Testis (tissue), 3 donors: ENCODE data around the gene NTM. TPM values are rescaled to one million over a fixed set of nuclear protein-coding genes. Genes with fewer than 3 reads are reported as not detected.

Experiments used
- DNase-seq: peaks from one replicate; pipeline ENCODE4 v3.0.0-alpha.2; 2019
- H3K27ac ChIP-seq, 2 donors: fragments of 200-600 bp; sonication (generic); one replicate each; pipeline ENCODE4 v1.5.1; 2019
- H3K27me3 ChIP-seq: fragments of 200-600 bp; sonication (generic); one replicate; pipeline ENCODE4 v1.5.1; 2019
- H3K36me3 ChIP-seq: fragments of 200-600 bp; sonication (generic); one replicate; pipeline ENCODE4 v1.5.1; 2017; ENCODE audit warnings: low read depth; ENCODE audit errors: missing control alignments
- H3K4me1 ChIP-seq: fragments of 200-600 bp; sonication (generic); one replicate; pipeline ENCODE4 v1.5.1; 2019
- H3K4me3 ChIP-seq, 2 donors: fragments of 200-600 bp; sonication (generic); one replicate each; pipeline ENCODE4 v1.5.1; 2017 to 2019
- H3K9me3 ChIP-seq: fragments of 200-600 bp; sonication (generic); one replicate; pipeline ENCODE4 v1.5.1; 2017
- POLR2A ChIP-seq: fragments of 450-650 bp; IDR thresholded peaks from one replicate; pipeline ENCODE4 v1.6.1; 2017; ENCODE audit warnings: antibody characterized with exemption, mild to moderate bottlenecking, moderate library complexity
- WGBS, 2 donors: methylation state at CpG; one replicate each; pipeline ENCODE4 v1.1.5; 2018; 5-methylcytosine and 5-hydroxymethylcytosine counted together
- intact Hi-C: fragments of 100-400 bp; cut with DNase I; formaldehyde crosslinking; loops from one replicate; pipeline ENCODE4 v1.15.1; 2023; ENCODE audit warnings: low total_unique reads
- polyA plus RNA-seq: library from polyadenylated mRNA; stranded (reverse); fragments of 350-450 nt; fragmentation: Illumina TruSeq; extraction: RNeasy Lipid Tissue Mini Kit (QIAGEN cat#74804); gene quantifications from one replicate; pipeline ENCODE4 v1.2.3, GENCODE V29; 2014; ENCODE audit warnings: low read depth, low replicate concordance; ENCODE audit not compliant: insufficient read depth
- total RNA-seq, 2 donors: library from RNA; depleted of rRNA; stranded (reverse); fragments of >200 nt; gene quantifications; one replicate each; pipeline ENCODE4 v1.2.3, GENCODE V29; 2016
- TF ChIP-seq, protein P1 (sequence below), 3 experiments: fragments of 450-650 bp in 2 of 3; fragments of 200-600 bp in 1 of 3; sonication (generic) in 1 of 3; IDR thresholded peaks; one replicate each; pipeline ENCODE4 v1.5.1; 2016 to 2019; ENCODE audit warnings: antibody characterized with exemption in 3 of 3, mild to moderate bottlenecking in 2 of 3, moderate library complexity in 1 of 3

The NTM gene
- total and polyA plus RNA-seq, 3 donors from 2014 or later, result 1.7 to 4.5 (median 1.8) TPM

DNA sequence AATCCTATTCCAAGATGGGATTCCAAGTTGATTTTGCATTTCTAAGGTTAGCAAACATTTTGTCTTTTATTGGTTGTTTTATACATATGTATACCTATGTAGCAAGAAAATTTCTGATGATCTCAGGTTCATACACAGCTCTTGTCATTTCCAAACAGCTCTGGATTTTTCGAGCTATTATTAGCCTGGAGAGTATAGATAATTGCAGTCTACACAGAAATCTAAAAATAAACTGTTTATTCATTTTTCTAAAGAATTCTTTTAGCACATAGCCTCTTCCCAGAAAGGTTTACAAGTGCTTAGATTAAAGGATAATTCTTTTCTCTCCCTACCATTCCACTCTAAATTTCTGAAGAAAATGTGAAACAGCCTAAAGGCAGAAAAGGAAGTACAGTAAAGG lies 705.0 kb downstream of the NTM start:
- Histone ChIP-seq H3K27ac (no peak overlapping the region), H3K9me3 (no peaks in the 10 kb centered on the region)

DNA sequence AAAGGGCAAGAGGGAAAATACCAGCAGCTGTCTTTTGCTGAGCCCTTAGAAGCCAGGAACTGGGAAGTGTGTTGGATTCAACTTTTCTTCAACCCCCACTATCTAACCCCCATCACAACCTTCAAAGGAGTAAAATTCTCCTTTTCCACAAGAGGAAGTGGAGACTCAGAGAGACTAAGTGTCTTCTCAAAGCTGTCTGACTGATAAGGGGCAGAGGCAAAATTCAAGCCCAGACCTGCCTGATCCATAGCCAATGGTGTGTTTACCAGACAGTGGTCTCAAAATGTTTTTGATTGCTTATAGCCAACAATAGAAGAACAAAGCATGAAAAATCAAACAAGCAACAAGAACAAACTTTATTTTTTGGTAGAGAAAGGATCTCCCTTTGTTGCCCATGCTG lies 707.0 kb downstream of the NTM start:
- TF ChIP-seq, protein P1, sequence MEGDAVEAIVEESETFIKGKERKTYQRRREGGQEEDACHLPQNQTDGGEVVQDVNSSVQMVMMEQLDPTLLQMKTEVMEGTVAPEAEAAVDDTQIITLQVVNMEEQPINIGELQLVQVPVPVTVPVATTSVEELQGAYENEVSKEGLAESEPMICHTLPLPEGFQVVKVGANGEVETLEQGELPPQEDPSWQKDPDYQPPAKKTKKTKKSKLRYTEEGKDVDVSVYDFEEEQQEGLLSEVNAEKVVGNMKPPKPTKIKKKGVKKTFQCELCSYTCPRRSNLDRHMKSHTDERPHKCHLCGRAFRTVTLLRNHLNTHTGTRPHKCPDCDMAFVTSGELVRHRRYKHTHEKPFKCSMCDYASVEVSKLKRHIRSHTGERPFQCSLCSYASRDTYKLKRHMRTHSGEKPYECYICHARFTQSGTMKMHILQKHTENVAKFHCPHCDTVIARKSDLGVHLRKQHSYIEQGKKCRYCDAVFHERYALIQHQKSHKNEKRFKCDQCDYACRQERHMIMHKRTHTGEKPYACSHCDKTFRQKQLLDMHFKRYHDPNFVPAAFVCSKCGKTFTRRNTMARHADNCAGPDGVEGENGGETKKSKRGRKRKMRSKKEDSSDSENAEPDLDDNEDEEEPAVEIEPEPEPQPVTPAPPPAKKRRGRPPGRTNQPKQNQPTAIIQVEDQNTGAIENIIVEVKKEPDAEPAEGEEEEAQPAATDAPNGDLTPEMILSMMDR (IDR thresholded peaks at IDR 0.05), result no peak
- no peak for TF ChIP-seq POLR2A
- no peaks in the 10 kb centered on the region for H3K9me3 ChIP-seq
- H3K27me3 ChIP-seq, result no peaks in the 10 kb centered on the region
- no peak overlapping the region for H3K27ac ChIP-seq
- intact Hi-C loops, result no loop called here
- H3K4me3 ChIP-seq, result no peak overlapping the region
- H3K36me3 ChIP-seq, result no peaks in the 10 kb centered on the region
- DNase-seq, result no peak
- no peaks in the 10 kb centered on the region for H3K4me1 ChIP-seq

More for the DNA sequence above, 705.0 kb downstream of the NTM start:
- H3K4me1 ChIP-seq, result no peaks in the 10 kb centered on the region
- DNase-seq, result no peak
- H3K4me3 ChIP-seq, result no peak overlapping the region
- intact Hi-C loops, result no loop called here
- TF ChIP-seq, protein P1 (IDR thresholded peaks at IDR 0.05), result no peak
- TF ChIP-seq POLR2A, result no peak
- 69 to 71% methylated on average over 1 of the region's 1 CpG for WGBS, 2 donors
- no peaks in the 10 kb centered on the region for H3K27me3 ChIP-seq
- H3K36me3 ChIP-seq, result no peaks in the 10 kb centered on the region

DNA sequence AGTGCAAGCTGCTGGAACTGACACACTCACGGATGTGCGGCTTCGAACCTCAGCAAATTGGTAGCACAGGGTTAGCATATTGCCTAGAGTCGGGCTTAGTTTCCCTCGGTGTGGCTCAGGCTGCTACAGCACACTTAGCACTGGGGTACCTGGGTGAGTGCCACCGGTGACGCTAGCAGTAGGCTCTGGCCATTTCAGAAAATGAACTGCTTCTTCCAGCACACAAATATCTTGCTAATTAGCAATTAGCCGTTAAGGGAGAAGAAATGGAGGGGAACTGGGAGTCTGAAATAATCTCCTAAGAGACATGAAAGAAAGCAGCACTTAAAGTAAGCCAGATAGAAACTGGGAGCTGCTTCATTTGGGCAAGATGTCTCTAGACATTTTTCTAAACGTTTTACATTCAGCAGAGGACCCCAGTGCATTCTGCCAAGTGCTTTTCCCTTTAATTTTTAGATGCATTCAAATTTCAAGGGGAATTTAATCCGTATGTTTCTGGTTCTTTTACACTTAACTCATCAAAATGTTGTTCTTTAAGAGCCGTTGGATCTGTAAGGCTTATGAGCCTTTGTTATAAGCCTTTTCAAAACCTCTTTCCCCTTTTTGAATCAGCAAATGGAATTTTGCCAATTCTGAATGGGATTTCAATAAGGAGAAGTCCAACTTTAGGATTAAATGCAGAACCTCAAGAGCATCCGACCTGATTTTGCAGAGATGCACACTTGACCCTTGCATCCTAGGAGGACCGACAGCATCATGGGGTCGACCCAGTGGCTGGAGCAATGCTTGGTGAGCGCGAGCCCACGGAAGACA lies 708.1 kb downstream of the NTM start:
- Histone ChIP-seq H3K4me3 (no peak overlapping the region), H3K4me1 (no peaks in the 10 kb centered on the region), H3K27me3 (no peaks in the 10 kb centered on the region), H3K27ac (no peak overlapping the region), H3K36me3 (no peaks in the 10 kb centered on the region), H3K9me3 (no peaks in the 10 kb centered on the region)
- no peak for TF ChIP-seq POLR2A
- TF ChIP-seq, protein P1 (IDR thresholded peaks at IDR 0.05), result no peak
- intact Hi-C loops, result no loop called here
- WGBS, 2 donors, result 72 to 73% methylated on average over 17 of the region's 17 CpGs
- no peak for DNase-seq

DNA sequence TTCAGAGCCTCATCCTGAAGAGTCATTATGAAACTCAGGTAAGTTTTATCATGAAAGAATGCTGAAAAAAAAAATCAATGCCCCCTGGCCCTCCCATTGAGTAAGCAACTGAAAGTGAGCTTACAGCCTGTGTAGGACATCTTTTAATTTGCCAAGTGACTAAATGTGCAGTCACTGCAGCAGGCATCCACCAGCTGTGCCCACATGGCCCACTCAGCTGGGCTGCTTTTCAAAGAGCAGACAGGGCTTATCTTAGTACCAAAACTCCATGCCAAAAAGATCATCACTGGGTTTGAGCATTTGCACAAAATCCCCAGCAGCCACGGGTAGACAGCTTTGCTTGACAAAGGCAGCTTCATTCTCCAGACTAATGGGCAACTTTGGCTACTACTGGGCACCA lies 709.7 kb downstream of the NTM start:
- no peak overlapping the region for H3K4me3 ChIP-seq
- H3K27ac ChIP-seq, result no peak overlapping the region
- DNase-seq, result no peak
- WGBS, 2 donors, result 68 to 80% methylated on average over 1 of the region's 1 CpG
- H3K36me3 ChIP-seq, result no peaks in the 10 kb centered on the region
- no peaks in the 10 kb centered on the region for H3K9me3 ChIP-seq
- TF ChIP-seq, protein P1 (IDR thresholded peaks at IDR 0.05), result no peak
- TF ChIP-seq POLR2A, result no peak
- H3K4me1 ChIP-seq, result no peaks in the 10 kb centered on the region
- intact Hi-C loops, result no loop called here
- H3K27me3 ChIP-seq, result no peaks in the 10 kb centered on the region

DNA sequence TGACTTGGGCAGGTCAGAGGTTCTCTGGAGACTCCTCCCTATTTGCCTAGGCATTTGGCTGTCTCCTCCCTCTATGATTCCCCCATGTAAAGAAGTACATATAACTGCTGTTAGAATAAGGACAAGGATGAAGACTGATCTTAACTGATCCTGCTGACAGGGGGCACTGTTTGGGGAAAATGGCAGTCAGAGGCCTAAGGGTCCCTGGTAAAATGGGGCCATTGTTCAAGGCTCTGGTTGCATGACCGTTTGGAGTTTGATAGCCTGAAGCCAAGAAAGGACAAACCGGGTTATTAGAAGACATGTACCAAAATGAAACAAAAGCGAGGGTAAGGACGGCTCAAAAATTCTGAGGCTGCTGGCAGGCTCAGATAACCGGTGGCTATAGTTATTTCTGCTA lies 712.2 kb downstream of the NTM start:
- DNase-seq, result no peak
- no peak overlapping the region for H3K27ac ChIP-seq
- intact Hi-C loops, result no loop called here
- TF ChIP-seq, protein P1 (IDR thresholded peaks at IDR 0.05), result no peak
- TF ChIP-seq POLR2A, result no peak
- no peaks in the 10 kb centered on the region for H3K36me3 ChIP-seq
- H3K9me3 ChIP-seq, result no peaks in the 10 kb centered on the region
- H3K4me1 ChIP-seq, result no peaks in the 10 kb centered on the region
- H3K4me3 ChIP-seq, result no peak overlapping the region
- WGBS, 2 donors, result 91% methylated on average over 5 of the region's 5 CpGs
- no peaks in the 10 kb centered on the region for H3K27me3 ChIP-seq
